CD4-positive, CD25-positive, alpha-beta regulatory T cell (primary cell): ENCODE measurements around the gene DHTKD1. TPM values are rescaled to one million over a fixed set of nuclear protein-coding genes. Genes with fewer than 3 reads are reported as not detected.
"Not testable (repeated sequence)": the region's sequence is repeated elsewhere in the genome, so short reads cannot be mapped to it uniquely, and the experiment has no call there.

Experiments
- ATAC-seq, 2 donors: fragments of 150-1000 bp; cut with Tn5 transposase; one replicate each; pipeline ENCODE4 v1.10.0; 2021; ENCODE audit warnings: low read depth in 2 of 2, moderate number of reproducible peaks in 2 of 2, moderate library complexity in 1 of 2
- DNase-seq, 3 donors: peaks; one replicate each; pipeline versions ENCODE4 v3.0.0 to v3.0.0-alpha.2; 2012 to 2022; ENCODE audit warnings: mixed read lengths in 1 of 3
- H3K27ac ChIP-seq: one replicate; pipeline ENCODE4 v1.7.0; 2013; ENCODE audit warnings: mild to moderate bottlenecking, low read length; ENCODE audit not compliant: insufficient read depth, poor library complexity, severe bottlenecking
- H3K27me3 ChIP-seq: one replicate; pipeline ENCODE4 v1.7.0; 2013; ENCODE audit warnings: low read length; ENCODE audit not compliant: control insufficient read depth, insufficient read depth
- H3K36me3 ChIP-seq: one replicate; pipeline ENCODE4 v1.7.0; 2013; ENCODE audit warnings: mild to moderate bottlenecking, low read length, moderate library complexity; ENCODE audit not compliant: control insufficient read depth, insufficient read depth
- H3K4me1 ChIP-seq: 2 replicates; pipeline ENCODE4 v1.7.0; 2013; ENCODE audit warnings: mild to moderate bottlenecking, low read length; ENCODE audit not compliant: insufficient read depth, control insufficient read depth, poor library complexity, severe bottlenecking
- H3K4me3 ChIP-seq: one replicate; pipeline ENCODE4 v1.7.0; 2013; ENCODE audit warnings: low read depth, mild to moderate bottlenecking, low read length, moderate library complexity
- H3K9me3 ChIP-seq, 2 experiments: 1 replicate in 1 of 2; 2 replicates in 1 of 2; pipeline ENCODE4 v1.7.0; 2013; ENCODE audit warnings: low read length in 2 of 2, mild to moderate bottlenecking in 1 of 2, moderate library complexity in 1 of 2; ENCODE audit not compliant: control insufficient read depth in 2 of 2
- H3K27ac Mint-ChIP-seq, 3 donors: one replicate each; pipeline ENCODE4 v1.8.0; 2020 to 2022; ENCODE audit warnings: mild to moderate bottlenecking in 3 of 3, mixed read lengths in 3 of 3, moderate library complexity in 2 of 3
- H3K27me3 Mint-ChIP-seq: one replicate; pipeline ENCODE4 v1.8.0; 2022; ENCODE audit warnings: mild to moderate bottlenecking, mixed read lengths
- H3K36me3 Mint-ChIP-seq: one replicate; pipeline ENCODE4 v1.8.0; 2020; ENCODE audit warnings: mixed read lengths
- H3K4me1 Mint-ChIP-seq, 4 donors: one replicate each; pipeline ENCODE4 v1.8.0; 2020 to 2022; ENCODE audit warnings: mixed read lengths in 4 of 4, mild to moderate bottlenecking in 1 of 4
- H3K4me3 Mint-ChIP-seq, 4 donors: one replicate each; pipeline ENCODE4 v1.8.0; 2020 to 2022; ENCODE audit warnings: mild to moderate bottlenecking in 4 of 4, mixed read lengths in 4 of 4, moderate library complexity in 3 of 4
- H3K9me3 Mint-ChIP-seq, 7 donors: one replicate each; pipeline ENCODE4 v1.8.0; 2020 to 2022; ENCODE audit warnings: mixed read lengths in 7 of 7, mild to moderate bottlenecking in 3 of 7, moderate library complexity in 2 of 7
- polyA plus RNA-seq, 4 donors: library from polyadenylated mRNA; unstranded; fragments of 300-500 nt; fragmentation: Illumina TruSeq; gene quantifications; one replicate each; pipeline ENCODE4 v1.2.3, GENCODE V29; 2021
- total RNA-seq: library from RNA; stranded (reverse); gene quantifications from one replicate; pipeline ENCODE4 v1.2.3, GENCODE V29; 2022

The DHTKD1 gene
- total and polyA plus RNA-seq, 5 donors from 2014 or later, result 6.0 to 18.9 (median 8.7) TPM

- not testable (repeated sequence) for H3K9me3 Mint-ChIP-seq, ATAC-seq, DNase-seq, H3K27me3 Mint-ChIP-seq, H3K9me3 ChIP-seq, H3K4me3 ChIP-seq, H3K27ac Mint-ChIP-seq, H3K36me3 ChIP-seq, H3K36me3 Mint-ChIP-seq, H3K27ac ChIP-seq, H3K27me3 ChIP-seq
- H3K4me1 ChIP-seq, result peaks cover 15% of the 10 kb centered on the region
- peaks cover 14 to 30% (median 22%) of the 10 kb centered on the region in 4 donors for H3K4me1 Mint-ChIP-seq
- H3K4me3 Mint-ChIP-seq, result peak overlapping the region in 3 of 4 donors; percentile 48 to 87 (median 69)
Measured at GRCh38 chr10:12071441-12071840, 2.7 kb downstream of the DHTKD1 start.

GRCh38 chr10:12073526-12073925 lies 4.8 kb downstream of the DHTKD1 start:
- Mint-ChIP-seq H3K4me1 (peaks cover 6 to 30% (median 18%) of the 10 kb centered on the region in 4 donors), H3K27ac (no peak overlapping the region), H3K9me3 (peaks cover 0 to 2% (median 0%) of the 10 kb centered on the region in 7 donors), H3K4me3 (peak overlapping the region in 1 of 4 donors; percentile 13), H3K36me3 (peaks cover 5% of the 10 kb centered on the region), H3K27me3 (no peaks in the 10 kb centered on the region)
- no peaks in the 10 kb centered on the region for H3K36me3 ChIP-seq
- ATAC-seq (no peak), DNase-seq (no peak)
- no peak overlapping the region for H3K4me3 ChIP-seq
- no peaks in the 10 kb centered on the region for H3K27me3 ChIP-seq
- H3K4me1 ChIP-seq, result peaks cover 7% of the 10 kb centered on the region
- H3K27ac ChIP-seq, result no peak overlapping the region
- no peaks in the 10 kb centered on the region for H3K9me3 ChIP-seq

- no peaks in the 10 kb centered on the region for H3K9me3 ChIP-seq
- no peak for ATAC-seq
- no peaks in the 10 kb centered on the region for H3K4me1 ChIP-seq
- H3K27me3 ChIP-seq, result no peaks in the 10 kb centered on the region
- Mint-ChIP-seq H3K36me3 (peaks cover 14% of the 10 kb centered on the region), H3K4me3 (no peak overlapping the region), H3K27me3 (no peaks in the 10 kb centered on the region), H3K27ac (peak overlapping the region; percentile 21 to 82 (median 66)), H3K4me1 (peaks cover 0 to 13% (median 2%) of the 10 kb centered on the region in 4 donors), H3K9me3 (peaks cover 0 to 2% (median 0%) of the 10 kb centered on the region in 7 donors)
- H3K36me3 ChIP-seq, result no peaks in the 10 kb centered on the region
- no peak for DNase-seq
- H3K4me3 ChIP-seq, result no peak overlapping the region
- H3K27ac ChIP-seq, result no peak overlapping the region
Measured at GRCh38 chr10:12077580-12078180, 8.9 kb downstream of the DHTKD1 start.

- peaks cover 0 to 7% (median 2%) of the 10 kb centered on the region in 4 donors for H3K4me1 Mint-ChIP-seq
- H3K27me3 ChIP-seq, result no peaks in the 10 kb centered on the region
- H3K27me3 Mint-ChIP-seq, result no peaks in the 10 kb centered on the region
- no peak overlapping the region for H3K4me3 ChIP-seq
- H3K27ac Mint-ChIP-seq, result peak overlapping the region in 1 of 3 donors; percentile 43
- DNase-seq (no peak), ATAC-seq (no peak)
- H3K36me3 ChIP-seq, result peaks cover 6% of the 10 kb centered on the region
- no peaks in the 10 kb centered on the region for H3K4me1 ChIP-seq
- H3K4me3 Mint-ChIP-seq, result no peak overlapping the region
- H3K9me3 Mint-ChIP-seq, result peaks cover 0 to 2% (median 0%) of the 10 kb centered on the region in 7 donors
- H3K36me3 Mint-ChIP-seq, result peaks cover 21% of the 10 kb centered on the region
- no peaks in the 10 kb centered on the region for H3K9me3 ChIP-seq
- no peak overlapping the region for H3K27ac ChIP-seq
Measured at GRCh38 chr10:12081470-12081869, 12.7 kb downstream of the DHTKD1 start.

GRCh38 chr10:12081879-12082557 lies 13.3 kb downstream of the DHTKD1 start:
- H3K9me3 Mint-ChIP-seq, result peaks cover 0 to 2% (median 0%) of the 10 kb centered on the region in 7 donors
- H3K4me3 Mint-ChIP-seq, result no peak overlapping the region
- ATAC-seq (no peak), DNase-seq (no peak)
- no peak overlapping the region for H3K27ac ChIP-seq
- peaks cover 10% of the 10 kb centered on the region for H3K36me3 ChIP-seq
- H3K9me3 ChIP-seq, result no peaks in the 10 kb centered on the region
- H3K4me1 Mint-ChIP-seq, result peaks cover 0 to 7% (median 2%) of the 10 kb centered on the region in 4 donors
- H3K4me3 ChIP-seq, result no peak overlapping the region
- no peaks in the 10 kb centered on the region for H3K27me3 Mint-ChIP-seq
- no peaks in the 10 kb centered on the region for H3K27me3 ChIP-seq
- peaks cover 24% of the 10 kb centered on the region for H3K36me3 Mint-ChIP-seq
- no peaks in the 10 kb centered on the region for H3K4me1 ChIP-seq
- H3K27ac Mint-ChIP-seq, result no peak overlapping the region

GRCh38 chr10:12088919-12089318 lies 20.2 kb downstream of the DHTKD1 start:
- no peaks in the 10 kb centered on the region for H3K9me3 Mint-ChIP-seq
- H3K36me3 ChIP-seq, result peaks cover 35% of the 10 kb centered on the region

GRCh38 chr10:12091421-12091820 lies 22.7 kb downstream of the DHTKD1 start:
- Histone ChIP-seq H3K4me3 (no peak overlapping the region), H3K9me3 (no peaks in the 10 kb centered on the region), H3K36me3 (peaks cover 40% of the 10 kb centered on the region), H3K27ac (no peak overlapping the region), H3K4me1 (no peaks in the 10 kb centered on the region), H3K27me3 (no peaks in the 10 kb centered on the region)
- H3K4me1 Mint-ChIP-seq, result peaks cover 0 to under 1% (median 0%) of the 10 kb centered on the region in 4 donors
- peaks cover 40% of the 10 kb centered on the region for H3K36me3 Mint-ChIP-seq
- ATAC-seq (no peak), DNase-seq (no peak)
- no peak overlapping the region for H3K27ac Mint-ChIP-seq
- no peak overlapping the region for H3K4me3 Mint-ChIP-seq
- H3K27me3 Mint-ChIP-seq, result no peaks in the 10 kb centered on the region
- no peaks in the 10 kb centered on the region for H3K9me3 Mint-ChIP-seq

More at GRCh38 chr10:12088919-12089318, 20.2 kb downstream of the DHTKD1 start:
- no peak for ATAC-seq
- Histone ChIP-seq H3K27me3 (no peaks in the 10 kb centered on the region), H3K4me1 (no peaks in the 10 kb centered on the region), H3K4me3 (no peak overlapping the region), H3K9me3 (no peaks in the 10 kb centered on the region), H3K27ac (no peak overlapping the region)
- no peak overlapping the region for H3K27ac Mint-ChIP-seq
- H3K27me3 Mint-ChIP-seq, result no peaks in the 10 kb centered on the region
- no peak for DNase-seq
- H3K4me1 Mint-ChIP-seq, result no peaks in the 10 kb centered on the region
- H3K36me3 Mint-ChIP-seq, result peaks cover 36% of the 10 kb centered on the region
- H3K4me3 Mint-ChIP-seq, result no peak overlapping the region

GRCh38 chr10:12097361-12097760 lies 28.6 kb downstream of the DHTKD1 start:
- not testable (repeated sequence) for H3K4me1 Mint-ChIP-seq, H3K27ac ChIP-seq, DNase-seq, H3K9me3 ChIP-seq, H3K9me3 Mint-ChIP-seq, ATAC-seq, H3K4me3 Mint-ChIP-seq, H3K27me3 ChIP-seq, H3K4me1 ChIP-seq, H3K4me3 ChIP-seq, H3K27me3 Mint-ChIP-seq, H3K27ac Mint-ChIP-seq
- H3K36me3 ChIP-seq, result peaks cover 43% of the 10 kb centered on the region
- peaks cover 35% of the 10 kb centered on the region for H3K36me3 Mint-ChIP-seq
